Esophagus squamous epithelium (tissue), 5 donors: Measurements from ENCODE around the gene RABGAP1L. TPM values are rescaled to one million over a fixed set of nuclear protein-coding genes. Genes with fewer than 3 reads are reported as not detected.

ENCODE experiments used
- DNase-seq: peaks from one replicate; lab custom pipeline; 2025; lab: John Stamatoyannopoulos, UW
- H3K27ac ChIP-seq, 4 donors: fragments of 200-600 bp; sonication (generic); one replicate each; pipeline ENCODE4 v1.5.1; 2016 to 2019; ENCODE audit warnings: mild to moderate bottlenecking in 1 of 4
- H3K27me3 ChIP-seq, 4 donors: fragments of 200-600 bp; sonication (generic); 1 replicate in 3 of 4; 2 replicates in 1 of 4; pipeline versions ENCODE4 v1.5.1 to v1.6.0; 2017 to 2021; ENCODE audit warnings: antibody characterized with exemption in 1 of 4
- H3K36me3 ChIP-seq, 3 donors: fragments of 200-600 bp; sonication (generic); one replicate each; pipeline ENCODE4 v1.5.1; 2016 to 2019
- H3K4me1 ChIP-seq, 3 donors: fragments of 200-600 bp; sonication (generic); one replicate each; pipeline ENCODE4 v1.5.1; 2017 to 2019
- H3K4me3 ChIP-seq, 4 donors: fragments of 200-600 bp; sonication (generic); 1 replicate in 3 of 4; 2 replicates in 1 of 4; pipeline ENCODE4 v1.5.1; 2016 to 2019; ENCODE audit warnings: mild to moderate bottlenecking in 2 of 4, moderate library complexity in 1 of 4
- H3K9me3 ChIP-seq, 3 donors: fragments of 200-600 bp; sonication (generic); one replicate each; pipeline ENCODE4 v1.5.1; 2016 to 2019
- POLR2A ChIP-seq, 4 donors: fragments of 450-650 bp; IDR thresholded peaks; one replicate each; pipeline ENCODE4 v1.6.1; 2017; ENCODE audit warnings: antibody characterized with exemption in 4 of 4, mild to moderate bottlenecking in 4 of 4, moderate library complexity in 3 of 4
- WGBS, 2 donors: methylation state at CpG; one replicate each; pipeline ENCODE4 v1.1.5; 2018; 5-methylcytosine and 5-hydroxymethylcytosine counted together
- intact Hi-C: fragments of 100-400 bp; cut with DNase I; formaldehyde crosslinking; loops from one replicate; pipeline ENCODE4 v1.15.0; 2022
- total RNA-seq, 4 donors: library from RNA; depleted of rRNA; stranded (reverse); fragments of >200 nt; gene quantifications; one replicate each; pipeline ENCODE4 v1.1.0, GENCODE V29; 2016
- TF ChIP-seq, protein P1 (sequence below), 6 experiments: fragments of 450-650 bp in 4 of 6; fragments of 200-600 bp in 2 of 6; sonication (generic) in 2 of 6; IDR thresholded peaks; one replicate each; pipeline ENCODE4 v1.5.1; 2016 to 2019; ENCODE audit warnings: antibody characterized with exemption in 6 of 6, mild to moderate bottlenecking in 4 of 6, moderate library complexity in 4 of 6
- donor health status: DM: yes; HTN: yes; CAD: no.

Gene RABGAP1L
- total RNA-seq, 4 donors from 2014 or later, result 35.7 to 45.6 (median 41.0) TPM

DNA sequence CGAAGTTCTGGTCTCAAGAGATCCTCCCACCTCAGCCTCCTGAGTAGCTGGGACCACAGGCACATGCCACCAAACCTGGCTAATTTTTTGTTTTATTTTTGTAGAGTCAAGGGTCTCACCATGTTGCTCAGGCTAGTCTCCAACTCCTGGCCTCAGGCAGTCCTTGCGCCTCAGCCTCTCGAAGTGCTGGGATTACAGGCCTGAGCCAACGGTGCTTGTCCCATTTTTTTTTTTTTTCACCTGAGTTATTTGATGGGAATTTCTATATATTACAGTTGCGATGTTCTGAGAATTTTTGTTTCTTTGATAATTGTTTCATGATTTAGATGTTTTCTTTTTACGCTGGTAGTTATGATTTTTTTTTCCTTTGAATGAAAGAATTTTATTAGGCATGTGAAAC lies 2.5 kb downstream of the RABGAP1L start:
- DNase-seq, result no peak
- WGBS, 2 donors, result 81 to 82% methylated on average over 6 of the region's 6 CpGs
- H3K4me1 ChIP-seq, result peaks cover 0 to 55% (median 5%) of the 10 kb centered on the region in 3 donors

DNA sequence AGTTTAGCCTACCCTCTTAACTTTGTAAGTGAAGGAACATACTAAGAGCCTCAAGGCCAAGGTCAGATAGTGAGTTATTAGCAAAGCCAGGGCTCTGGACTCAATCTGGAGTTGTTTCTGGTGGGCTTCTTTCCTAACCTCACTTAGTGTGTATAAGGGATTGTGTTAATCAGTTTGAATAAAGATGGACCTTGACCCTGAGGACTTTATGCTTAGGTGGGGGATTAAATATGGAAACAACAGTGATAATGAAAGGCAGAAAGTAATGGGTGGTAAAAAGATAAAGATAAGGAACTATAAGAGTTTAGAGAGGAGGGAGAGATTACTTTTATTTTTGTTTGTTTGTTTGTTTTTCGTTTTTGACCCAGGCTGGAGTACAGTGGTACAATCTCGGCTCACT lies 5.5 kb downstream of the RABGAP1L start:
- no peak for DNase-seq
- WGBS, 2 donors, result 87 to 93% methylated on average over 2 of the region's 2 CpGs
- Histone ChIP-seq H3K4me3 (no peak overlapping the region), H3K27me3 (no peaks in the 10 kb centered on the region), H3K9me3 (no peaks in the 10 kb centered on the region), H3K4me1 (peaks cover 0 to 34% (median 5%) of the 10 kb centered on the region in 3 donors), H3K36me3 (no peaks in the 10 kb centered on the region), H3K27ac (no peak overlapping the region)
- intact Hi-C loops, result no loop called here
- no peak for TF ChIP-seq POLR2A (IDR thresholded peaks at IDR 0.05)
- TF ChIP-seq, protein P1, sequence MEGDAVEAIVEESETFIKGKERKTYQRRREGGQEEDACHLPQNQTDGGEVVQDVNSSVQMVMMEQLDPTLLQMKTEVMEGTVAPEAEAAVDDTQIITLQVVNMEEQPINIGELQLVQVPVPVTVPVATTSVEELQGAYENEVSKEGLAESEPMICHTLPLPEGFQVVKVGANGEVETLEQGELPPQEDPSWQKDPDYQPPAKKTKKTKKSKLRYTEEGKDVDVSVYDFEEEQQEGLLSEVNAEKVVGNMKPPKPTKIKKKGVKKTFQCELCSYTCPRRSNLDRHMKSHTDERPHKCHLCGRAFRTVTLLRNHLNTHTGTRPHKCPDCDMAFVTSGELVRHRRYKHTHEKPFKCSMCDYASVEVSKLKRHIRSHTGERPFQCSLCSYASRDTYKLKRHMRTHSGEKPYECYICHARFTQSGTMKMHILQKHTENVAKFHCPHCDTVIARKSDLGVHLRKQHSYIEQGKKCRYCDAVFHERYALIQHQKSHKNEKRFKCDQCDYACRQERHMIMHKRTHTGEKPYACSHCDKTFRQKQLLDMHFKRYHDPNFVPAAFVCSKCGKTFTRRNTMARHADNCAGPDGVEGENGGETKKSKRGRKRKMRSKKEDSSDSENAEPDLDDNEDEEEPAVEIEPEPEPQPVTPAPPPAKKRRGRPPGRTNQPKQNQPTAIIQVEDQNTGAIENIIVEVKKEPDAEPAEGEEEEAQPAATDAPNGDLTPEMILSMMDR (IDR thresholded peaks at IDR 0.05), result no peak

More for the DNA sequence above, 2.5 kb downstream of the RABGAP1L start:
- no peak overlapping the region for H3K4me3 ChIP-seq
- no peak overlapping the region for H3K27ac ChIP-seq
- H3K9me3 ChIP-seq, result no peaks in the 10 kb centered on the region
- H3K27me3 ChIP-seq, result no peaks in the 10 kb centered on the region
- H3K36me3 ChIP-seq, result no peaks in the 10 kb centered on the region
- intact Hi-C loops, result no loop called here
- TF ChIP-seq POLR2A (IDR thresholded peaks at IDR 0.05), result no peak
- TF ChIP-seq, protein P1 (IDR thresholded peaks at IDR 0.05), result no peak

DNA sequence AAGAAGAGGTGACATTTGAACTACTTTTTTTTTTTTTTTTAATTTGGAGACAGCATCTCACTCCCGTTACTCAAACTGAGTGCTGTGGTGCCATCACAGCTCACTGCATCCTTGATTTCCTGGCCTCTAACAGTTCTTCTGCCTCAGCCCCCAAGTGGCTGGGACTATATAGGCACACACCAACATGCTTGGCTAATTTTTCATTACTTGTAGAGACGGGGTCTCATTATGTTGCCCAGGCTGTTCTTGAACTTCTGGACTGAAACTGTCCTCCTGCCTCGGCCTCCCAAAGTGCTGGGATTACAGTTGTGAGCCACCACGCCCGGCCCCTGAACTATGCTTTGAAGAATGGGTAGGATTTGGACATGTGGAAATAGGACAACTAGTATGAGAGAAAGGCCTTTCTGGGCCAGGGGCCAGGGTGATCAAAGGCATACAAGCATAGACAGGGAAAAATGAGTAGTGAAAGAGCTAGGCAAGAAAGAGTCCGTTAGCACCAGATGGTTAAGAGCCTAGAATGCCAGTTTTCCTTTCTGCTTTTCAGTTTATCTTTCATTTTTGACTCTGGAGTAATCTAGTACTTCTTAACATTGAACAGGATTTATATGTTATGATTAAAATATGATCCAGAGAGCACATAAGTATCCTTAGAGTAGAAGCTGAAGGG lies 6.3 kb downstream of the RABGAP1L start:
- WGBS, 2 donors, result 39 to 43% methylated on average over 5 to 6 of the region's 6 CpGs
- no peaks in the 10 kb centered on the region for H3K27me3 ChIP-seq
- no peak for DNase-seq
- intact Hi-C loops, result no loop called here
- no peaks in the 10 kb centered on the region for H3K9me3 ChIP-seq
- H3K4me3 ChIP-seq, result no peak overlapping the region
- TF ChIP-seq, protein P1 (IDR thresholded peaks at IDR 0.05), result no peak
- TF ChIP-seq POLR2A (IDR thresholded peaks at IDR 0.05), result no peak
- peaks cover 0 to 28% (median 5%) of the 10 kb centered on the region in 3 donors for H3K4me1 ChIP-seq
- H3K27ac ChIP-seq, result peak overlapping the region in 2 of 4 donors; percentile 36 to 48
- H3K36me3 ChIP-seq, result no peaks in the 10 kb centered on the region

GRCh38 chr1:174166530-174167264 lies 7.4 kb downstream of the RABGAP1L start:
- 62 to 70% methylated on average over 5 of the region's 5 CpGs for WGBS, 2 donors
- Histone ChIP-seq H3K27me3 (no peaks in the 10 kb centered on the region), H3K36me3 (no peaks in the 10 kb centered on the region), H3K9me3 (no peaks in the 10 kb centered on the region), H3K4me1 (peaks cover 0 to 17% (median 5%) of the 10 kb centered on the region in 3 donors), H3K27ac (no peak overlapping the region), H3K4me3 (no peak overlapping the region)
- intact Hi-C loops, result no loop called here
- no peak for DNase-seq
- TF ChIP-seq, protein P1 (IDR thresholded peaks at IDR 0.05), result no peak
- no peak for TF ChIP-seq POLR2A (IDR thresholded peaks at IDR 0.05)

DNA sequence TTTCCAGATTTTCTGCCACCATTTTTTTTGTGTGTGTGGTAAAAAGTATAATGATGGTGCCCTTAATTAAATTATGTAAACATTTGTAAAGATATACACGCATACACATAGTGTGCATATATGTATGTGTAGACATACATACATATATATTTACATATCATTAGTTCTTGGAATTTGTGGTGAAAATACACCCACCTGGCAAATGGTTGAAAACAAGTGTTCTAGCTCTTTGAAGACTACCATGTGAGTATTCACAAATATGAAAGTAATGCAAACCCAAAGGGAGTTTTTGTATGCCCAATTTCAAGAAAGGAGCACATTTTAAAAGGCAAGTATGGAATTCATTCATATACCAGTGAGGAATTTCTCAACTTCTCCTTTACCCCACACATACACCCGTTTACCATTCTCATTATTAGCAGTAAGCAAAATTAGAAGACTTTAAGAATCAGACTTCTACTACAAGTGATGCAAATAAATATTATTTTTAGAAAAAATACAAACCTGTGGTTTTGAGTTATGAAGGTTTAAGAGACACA lies 8.0 kb downstream of the RABGAP1L start:
- Histone ChIP-seq H3K36me3 (no peaks in the 10 kb centered on the region), H3K4me3 (no peak overlapping the region), H3K4me1 (peaks cover 0 to 15% (median 5%) of the 10 kb centered on the region in 3 donors), H3K9me3 (no peaks in the 10 kb centered on the region), H3K27ac (no peak overlapping the region), H3K27me3 (no peaks in the 10 kb centered on the region)
- TF ChIP-seq POLR2A (IDR thresholded peaks at IDR 0.05), result no peak
- TF ChIP-seq, protein P1 (IDR thresholded peaks at IDR 0.05), result no peak
- no peak for DNase-seq
- intact Hi-C loops, result no loop called here
- WGBS, 2 donors, result 78 to 83% methylated on average over 2 of the region's 2 CpGs
